HepG2 (cell line): ENCODE results near the gene PIP5KL1. TPM values are rescaled to one million over a fixed set of nuclear protein-coding genes. Genes with fewer than 3 reads are reported as not detected.
A peak's percentile ranks its signal among the peaks of the same experiment; 100 is the strongest.

Experiments used
- ATAC-seq: fragments of 200-7000 bp; cut with Tn5 transposase; 3 replicates; pipeline ENCODE4 v1.9.1; 2020; ENCODE audit warnings: mild to moderate bottlenecking, moderate library complexity
- BruUV-seq: library from RNA; stranded (reverse); fragments of 400-500 nt; replicated peaks from 2 replicates; lab custom pipeline; 2021; lab: Mats Ljungman, UMichigan
- CTCF ChIA-PET: fragments of 300-600 bp; formaldehyde crosslinking; extraction: SDS; loops from one replicate; lab custom pipeline; 2021; ENCODE audit warnings: low total read pairs, inconsistent platforms, low intra/inter-chr PET ratio; lab: Yijun Ruan, JAX
- POLR2A ChIA-PET: fragments of 350-600 bp; sonication (Branson Sonifier 250); formaldehyde crosslinking; loops from one replicate; lab custom pipeline; 2020; ENCODE audit warnings: antibody characterized with exemption, inconsistent platforms; lab: Yijun Ruan, JAX
- DNase-seq: peaks from one replicate; pipeline ENCODE4 v3.0.0-alpha.2; 2015; ENCODE audit warnings: low spot score
- FAIRE-seq: peaks from 3 replicates; lab custom pipeline; 2011; peaks lifted over from hg19 to GRCh38; lab: Jason Lieb, UNC
- H2AFZ ChIP-seq: one replicate; pipeline ENCODE4 v1.6.1; 2011; ENCODE audit warnings: low read length, inconsistent platforms
- H3K27ac ChIP-seq: fragments of 300-600 bp; 3 replicates; pipeline ENCODE4 v1.8.0; 2011; ENCODE audit warnings: mixed run types, mild to moderate bottlenecking, mixed read lengths, low read length, inconsistent platforms; ENCODE audit not compliant: insufficient read depth; ENCODE audit errors: extremely low read length
- H3K27me3 ChIP-seq, 2 experiments: fragments of 200-600 bp in 1 of 2; 2 replicates in 1 of 2; 3 replicates in 1 of 2; pipeline versions ENCODE4 v1.6.0 to v1.8.0; 2011; ENCODE audit warnings: low read length in 2 of 2, mild to moderate bottlenecking in 2 of 2, moderate library complexity in 2 of 2, inconsistent platforms in 1 of 2; ENCODE audit not compliant: insufficient read depth in 2 of 2, control insufficient read depth in 1 of 2
- H3K36me3 ChIP-seq, 2 experiments: fragments of 200-600 bp in 1 of 2; replicated peaks in 1 of 2; 2 replicates in 1 of 2; 3 replicates in 1 of 2; pipeline versions ENCODE4 v1.5.1 to v1.8.0; 2011; ENCODE audit warnings: low read length in 2 of 2, inconsistent platforms in 1 of 2; ENCODE audit not compliant: insufficient read depth in 2 of 2, control insufficient read depth in 1 of 2
- H3K4me1 ChIP-seq: 2 replicates; pipeline ENCODE4 v1.5.1; 2012; ENCODE audit warnings: low read length, inconsistent platforms; ENCODE audit not compliant: insufficient read depth
- H3K4me2 ChIP-seq: 2 replicates; pipeline ENCODE4 v1.6.0; 2011; ENCODE audit warnings: low read depth, low read length, inconsistent platforms
- H3K4me3 ChIP-seq, 3 experiments: fragments of 200-600 bp in 1 of 3; sonication (generic), shearing (Covaris generic) in 1 of 3; replicated peaks in 1 of 3; 2 replicates each; pipeline ENCODE4 v1.5.1; 2011 to 2016; ENCODE audit warnings: low read length in 3 of 3, inconsistent platforms in 2 of 3, low read depth in 2 of 3, mild to moderate bottlenecking in 2 of 3, control low read depth in 1 of 3, mixed read lengths in 1 of 3; ENCODE audit not compliant: insufficient read depth in 1 of 3
- H3K79me2 ChIP-seq: one replicate; pipeline ENCODE4 v1.6.1; 2011; ENCODE audit warnings: low read length, inconsistent platforms; ENCODE audit not compliant: insufficient read depth
- H3K9ac ChIP-seq: 2 replicates; pipeline ENCODE4 v1.6.0; 2011; ENCODE audit warnings: mild to moderate bottlenecking, low read depth, low read length, inconsistent platforms; ENCODE audit not compliant: insufficient read depth
- H3K9me3 ChIP-seq: 2 replicates; pipeline ENCODE4 v1.5.1; 2012; ENCODE audit warnings: mild to moderate bottlenecking, low read length
- H4K20me1 ChIP-seq: 2 replicates; pipeline ENCODE4 v1.6.0; 2011; ENCODE audit warnings: inconsistent platforms, mild to moderate bottlenecking, low read length, moderate library complexity; ENCODE audit not compliant: insufficient read depth
- AGO2 ChIP-seq: fragments of 200-400 bp; formaldehyde crosslinking; optimal IDR thresholded peaks from 2 replicates; pipeline ENCODE3; 2017; ENCODE audit warnings: mild to moderate bottlenecking, low read depth, low read length, moderate library complexity
- NCOA2 ChIP-seq: sonication (generic); formaldehyde crosslinking; IDR thresholded peaks from 2 replicates; pipeline ENCODE4 v1.8.0; 2022; ENCODE audit warnings: inconsistent platforms
- RBM22 ChIP-seq: fragments of 200-400 bp; formaldehyde crosslinking; optimal IDR thresholded peaks from 2 replicates; pipeline ENCODE3; 2017; ENCODE audit warnings: mild to moderate bottlenecking, low read length, moderate library complexity
- SOX5 ChIP-seq: IDR thresholded peaks from 2 replicates; pipeline ENCODE4 v1.6.1; 2016; ENCODE audit warnings: borderline replicate concordance
- SRY ChIP-seq: sonication (generic); formaldehyde crosslinking; IDR thresholded peaks from 2 replicates; pipeline ENCODE4 v1.8.0; 2022; ENCODE audit warnings: mild to moderate bottlenecking, missing genetic modification reagents
- ZC3H13 ChIP-seq: sonication (generic); formaldehyde crosslinking; IDR thresholded peaks from 2 replicates; pipeline ENCODE4 v1.8.1; 2023; ENCODE audit warnings: mild to moderate bottlenecking, missing genetic modification reagents, moderate library complexity
- ZFAT ChIP-seq: sonication (generic); formaldehyde crosslinking; conservative IDR thresholded peaks from 2 replicates; pipeline ENCODE4 v1.8.1; 2023; ENCODE audit warnings: missing genetic modification reagents, inconsistent platforms
- ZFP90 ChIP-seq: sonication (generic); formaldehyde crosslinking; IDR thresholded peaks from 2 replicates; pipeline ENCODE4 v1.8.0; 2022; ENCODE audit warnings: missing genetic modification reagents, mild to moderate bottlenecking, inconsistent platforms, borderline replicate concordance
- ZNF414 ChIP-seq: sonication (generic); formaldehyde crosslinking; IDR thresholded peaks from 2 replicates; pipeline ENCODE4 v1.5.0; 2020; ENCODE audit warnings: missing genetic modification reagents
- ZNF766 ChIP-seq: sonication (generic); formaldehyde crosslinking; IDR thresholded peaks from 2 replicates; pipeline ENCODE4 v1.5.0; 2020; ENCODE audit warnings: missing genetic modification reagents, borderline replicate concordance
- ZNF839 ChIP-seq: sonication (generic); formaldehyde crosslinking; IDR thresholded peaks from 2 replicates; pipeline ENCODE4 v1.4.0; 2020; ENCODE audit warnings: missing genetic modification reagents, mild to moderate bottlenecking, borderline replicate concordance
- WGBS: methylation state at CpG from one replicate; pipeline ENCODE4 v1.1.6; 2017; ENCODE audit warnings: low lambda C conversion rate; 5-methylcytosine and 5-hydroxymethylcytosine counted together
- in situ Hi-C: cut with HindIII; loops from 2 replicates; pipeline ENCODE4 v1.10.0; 2017; ENCODE audit warnings: low pct_unique_long_range_greater_than_20kb; ENCODE audit not compliant: extremely low pct_ligation_motif_present
- intact Hi-C: fragments of 100-400 bp; cut with micrococcal nuclease; formaldehyde crosslinking; loops from one replicate; pipeline ENCODE4 v1.10.0; 2022; ENCODE audit not compliant: unreplicated experiment
- polyA plus RNA-seq, 8 experiments: library from polyadenylated mRNA; depleted of rRNA in 3 of 8; stranded (reverse) in 7 of 8; unstranded in 1 of 8; fragments of >200 nt; fragmentation: Illumina TruSeq in 4 of 8; extraction: Trizol in 4 of 8; gene quantifications; 2 replicates each; pipeline versions ENCODE4 v1.2.1 to v1.2.3, GENCODE V29; 2011 to 2016; ENCODE audit warnings: low read depth in 4 of 8, missing spikeins in 1 of 8, mixed read lengths in 1 of 8; ENCODE audit not compliant: insufficient read depth in 1 of 8
- total RNA-seq, 5 experiments: library from RNA; depleted of rRNA; stranded (reverse); fragments of >200 nt; fragmentation: Illumina TruSeq; extraction: Trizol; gene quantifications; 2 replicates each; pipeline ENCODE4 v1.2.3, GENCODE V29; 2016; ENCODE audit warnings: low read depth in 1 of 5

Gene PIP5KL1
- total and polyA plus RNA-seq, 2 of the 13 experiments (the other 11 are each of a cell fraction or from before 2014, with no cell fraction given) = 0.20 to 0.49 TPM

DNA sequence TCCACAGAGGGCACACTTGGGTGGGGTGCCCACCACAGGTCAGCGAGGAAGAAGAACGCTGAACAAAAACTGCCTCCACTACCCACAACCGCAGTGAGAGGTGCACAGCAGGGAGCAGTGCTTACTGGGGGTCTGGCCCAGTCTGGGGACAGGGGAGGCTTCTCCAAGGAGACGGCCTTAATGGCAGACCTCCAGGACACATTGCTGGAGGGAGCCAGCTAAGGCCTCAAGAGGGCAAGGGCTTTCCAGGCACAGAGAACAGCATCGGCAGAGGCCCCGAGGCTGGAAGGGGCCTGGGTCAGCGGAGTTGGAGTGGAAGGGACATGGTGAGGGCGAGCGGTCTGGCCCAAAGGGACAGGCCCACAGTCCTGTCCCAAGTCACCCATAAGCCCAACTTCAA, 15.4 kb upstream of the PIP5KL1 start:
- no peaks in the 10 kb centered on the region for H3K9me3 ChIP-seq
- H3K4me1 ChIP-seq = peaks cover 70% of the 10 kb centered on the region
- peaks cover 7% of the 10 kb centered on the region for H4K20me1 ChIP-seq
- TF ChIP-seq SRY (CRISPR knock-in tag) (no peak), AGO2 (peak; percentile 14), ZFAT (CRISPR knock-in tag) (no peak), SOX5 (no peak), ZNF839 (CRISPR knock-in tag) (no peak), RBM22 (peak; percentile 43), ZNF414 (CRISPR knock-in tag) (no peak), ZNF766 (CRISPR knock-in tag) (no peak), NCOA2 (CRISPR knock-in tag) (no peak), ZC3H13 (no peak), ZFP90 (CRISPR knock-in tag) (no peak)
- intact Hi-C loops (loop anchor here (10.0 kb wide), 1 partner anchor 169 kb away; no protein-coding TSS in a partner anchor), in situ Hi-C loops (no loop called here)
- FAIRE-seq (no peak), ATAC-seq (no peak), DNase-seq (no peak)
- H3K9ac ChIP-seq = no peak overlapping the region
- H2AFZ ChIP-seq = no peak overlapping the region
- ChIA-PET CTCF (no interaction called here), POLR2A (no interaction called here)
- H3K4me3 ChIP-seq = no peak overlapping the region
- H3K27ac ChIP-seq = peak overlapping the region; percentile 42
- H3K79me2 ChIP-seq = peaks cover 44% of the 10 kb centered on the region
- WGBS = 98% methylated on average over 9 of the region's 9 CpGs
- H3K4me2 ChIP-seq = no peak overlapping the region
- H3K27me3 ChIP-seq = no peaks in the 10 kb centered on the region; a peak in 1 of 5 replicates
- H3K36me3 ChIP-seq = peaks cover 21 to 58% of the 10 kb centered on the region in 2 experiments; a peak in 4 of 5 replicates
- BruUV-seq = no TSS peak
